SJCRH30 (cell line): ENCODE measurements around the gene LOXHD1. TPM values are rescaled to one million over a fixed set of nuclear protein-coding genes. Genes with fewer than 3 reads are reported as not detected.

Source experiments
- DNase-seq, 2 experiments: peaks; one replicate each; pipeline ENCODE4 v3.0.0-alpha.2; 2015 to 2020
- H3K27ac ChIP-seq: fragments of 250-450 bp; sonication (Bioruptor Pico); 2 replicates; pipeline ENCODE4 v1.5.1; 2020; ENCODE audit warnings: mild to moderate bottlenecking, moderate library complexity
- H3K27me3 ChIP-seq: fragments of 250-450 bp; sonication (Bioruptor Pico); 2 replicates; pipeline ENCODE4 v1.5.1; 2020; ENCODE audit warnings: mild to moderate bottlenecking, moderate library complexity
- H3K36me3 ChIP-seq: fragments of 250-450 bp; sonication (Bioruptor Pico); 2 replicates; pipeline ENCODE4 v1.5.1; 2020; ENCODE audit warnings: mild to moderate bottlenecking, moderate library complexity
- H3K4me1 ChIP-seq: fragments of 250-450 bp; sonication (Bioruptor Pico); 2 replicates; pipeline ENCODE4 v1.5.1; 2020; ENCODE audit warnings: mild to moderate bottlenecking, moderate library complexity
- H3K4me3 ChIP-seq: fragments of 250-450 bp; sonication (Bioruptor Pico); 2 replicates; pipeline ENCODE4 v1.5.1; 2020; ENCODE audit warnings: mild to moderate bottlenecking, moderate library complexity
- H3K9me3 ChIP-seq: fragments of 250-450 bp; sonication (Bioruptor Pico); replicated peaks from 2 replicates; pipeline ENCODE4 v1.5.1; 2020; ENCODE audit warnings: mild to moderate bottlenecking, moderate library complexity
- total RNA-seq: library from RNA; depleted of rRNA; stranded (reverse); fragments of >200 nt; shearing (Covaris generic); gene quantifications from 2 replicates; pipeline ENCODE4 v1.2.3, GENCODE V29; 2014

LOXHD1 gene
- total RNA-seq, 1 experiment from 2014 or later = not detected

- Histone ChIP-seq H3K4me3 (no peak overlapping the region), H3K27ac (no peak overlapping the region), H3K27me3 (no peaks in the 10 kb centered on the region), H3K4me1 (no peaks in the 10 kb centered on the region), H3K9me3 (no peaks in the 10 kb centered on the region), H3K36me3 (no peaks in the 10 kb centered on the region)
- no peak for DNase-seq
These were observed 24.0 kb upstream of the LOXHD1 start for GRCh38 chr18:46680784-46681695.

GRCh38 chr18:46679846-46680598, 23.0 kb upstream of the LOXHD1 start:
- Histone ChIP-seq H3K27ac (no peak overlapping the region), H3K36me3 (no peaks in the 10 kb centered on the region), H3K9me3 (no peaks in the 10 kb centered on the region), H3K4me3 (no peak overlapping the region), H3K4me1 (no peaks in the 10 kb centered on the region), H3K27me3 (no peaks in the 10 kb centered on the region)
- DNase-seq = no peak

GRCh38 chr18:46678785-46679399, 21.9 kb upstream of the LOXHD1 start:
- no peaks in the 10 kb centered on the region for H3K27me3 ChIP-seq
- H3K36me3 ChIP-seq = no peaks in the 10 kb centered on the region
- DNase-seq = no peak
- no peaks in the 10 kb centered on the region for H3K4me1 ChIP-seq
- H3K4me3 ChIP-seq = no peak overlapping the region
- no peaks in the 10 kb centered on the region for H3K9me3 ChIP-seq
- H3K27ac ChIP-seq = no peak overlapping the region

GRCh38 chr18:46678041-46678440, 21.0 kb upstream of the LOXHD1 start:
- no peaks in the 10 kb centered on the region for H3K36me3 ChIP-seq
- no peak for DNase-seq
- H3K4me1 ChIP-seq = no peaks in the 10 kb centered on the region
- no peaks in the 10 kb centered on the region for H3K27me3 ChIP-seq
- H3K4me3 ChIP-seq = no peak overlapping the region
- no peaks in the 10 kb centered on the region for H3K9me3 ChIP-seq
- H3K27ac ChIP-seq = no peak overlapping the region

- Histone ChIP-seq H3K4me3 (no peak overlapping the region), H3K27ac (no peak overlapping the region), H3K9me3 (no peaks in the 10 kb centered on the region), H3K36me3 (no peaks in the 10 kb centered on the region), H3K4me1 (no peaks in the 10 kb centered on the region), H3K27me3 (no peaks in the 10 kb centered on the region)
- DNase-seq = no peak
These were observed 20.6 kb upstream of the LOXHD1 start for GRCh38 chr18:46677611-46678010.

GRCh38 chr18:46676182-46676835, 19.3 kb upstream of the LOXHD1 start:
- H3K9me3 ChIP-seq = no peaks in the 10 kb centered on the region

GRCh38 chr18:46675112-46675511, 18.1 kb upstream of the LOXHD1 start:
- DNase-seq = no peak
- H3K4me3 ChIP-seq = no peak overlapping the region
- no peak overlapping the region for H3K27ac ChIP-seq
- no peaks in the 10 kb centered on the region for H3K4me1 ChIP-seq
- H3K36me3 ChIP-seq = no peaks in the 10 kb centered on the region
- no peaks in the 10 kb centered on the region for H3K9me3 ChIP-seq
- no peaks in the 10 kb centered on the region for H3K27me3 ChIP-seq

More at GRCh38 chr18:46676182-46676835, 19.3 kb upstream of the LOXHD1 start:
- Histone ChIP-seq H3K27me3 (no peaks in the 10 kb centered on the region), H3K27ac (no peak overlapping the region), H3K36me3 (no peaks in the 10 kb centered on the region), H3K4me1 (no peaks in the 10 kb centered on the region), H3K4me3 (no peak overlapping the region)
- DNase-seq = no peak

- Histone ChIP-seq H3K27me3 (no peaks in the 10 kb centered on the region), H3K4me1 (no peaks in the 10 kb centered on the region), H3K9me3 (no peaks in the 10 kb centered on the region), H3K27ac (no peak overlapping the region), H3K36me3 (no peaks in the 10 kb centered on the region), H3K4me3 (no peak overlapping the region)
- no peak for DNase-seq
These were observed 15.3 kb upstream of the LOXHD1 start for GRCh38 chr18:46672062-46672970.

GRCh38 chr18:46668694-46669093, 11.7 kb upstream of the LOXHD1 start:
- Histone ChIP-seq H3K4me3 (no peak overlapping the region), H3K27me3 (no peaks in the 10 kb centered on the region), H3K27ac (no peak overlapping the region)

GRCh38 chr18:46668135-46668534, 11.1 kb upstream of the LOXHD1 start:
- no peak overlapping the region for H3K27ac ChIP-seq
- no peaks in the 10 kb centered on the region for H3K36me3 ChIP-seq
- H3K4me3 ChIP-seq = no peak overlapping the region
- no peaks in the 10 kb centered on the region for H3K27me3 ChIP-seq
- H3K4me1 ChIP-seq = no peaks in the 10 kb centered on the region
- H3K9me3 ChIP-seq = no peaks in the 10 kb centered on the region
- no peak for DNase-seq

More at GRCh38 chr18:46668694-46669093, 11.7 kb upstream of the LOXHD1 start:
- no peak for DNase-seq
- Histone ChIP-seq H3K4me1 (no peaks in the 10 kb centered on the region), H3K9me3 (no peaks in the 10 kb centered on the region), H3K36me3 (no peaks in the 10 kb centered on the region)

GRCh38 chr18:46663539-46663938, 6.5 kb upstream of the LOXHD1 start:
- Histone ChIP-seq H3K27me3 (no peaks in the 10 kb centered on the region), H3K4me1 (no peaks in the 10 kb centered on the region), H3K27ac (no peak overlapping the region), H3K9me3 (no peaks in the 10 kb centered on the region), H3K36me3 (no peaks in the 10 kb centered on the region), H3K4me3 (no peak overlapping the region)
- DNase-seq = no peak

- H3K9me3 ChIP-seq = no peaks in the 10 kb centered on the region
- peak; percentile 70 to 73 for DNase-seq
- no peaks in the 10 kb centered on the region for H3K4me1 ChIP-seq
- H3K27me3 ChIP-seq = no peaks in the 10 kb centered on the region
- no peak overlapping the region for H3K27ac ChIP-seq
- H3K4me3 ChIP-seq = no peak overlapping the region
- H3K36me3 ChIP-seq = no peaks in the 10 kb centered on the region
These were observed 4.1 kb upstream of the LOXHD1 start for GRCh38 chr18:46660957-46661749.

- H3K27ac ChIP-seq = no peak overlapping the region
- H3K4me1 ChIP-seq = no peaks in the 10 kb centered on the region
- no peak for DNase-seq
- H3K36me3 ChIP-seq = no peaks in the 10 kb centered on the region
- no peaks in the 10 kb centered on the region for H3K27me3 ChIP-seq
- no peaks in the 10 kb centered on the region for H3K9me3 ChIP-seq
- H3K4me3 ChIP-seq = no peak overlapping the region
These were observed 2.5 kb upstream of the LOXHD1 start for GRCh38 chr18:46659484-46659883.
